GM21723 (cell line): Measurements from ENCODE around the gene PKNOX2.
A peak's percentile ranks its signal among the peaks of the same experiment; 100 is the strongest.

Experiments
- ATAC-seq: cut with Tn5 transposase; IDR thresholded peaks from one replicate; pipeline ENCODE4 v1.9.1; 2021; ENCODE audit warnings: mild to moderate bottlenecking, moderate library complexity; ENCODE audit not compliant: unreplicated experiment

The PKNOX2 gene

GRCh38 chr11:125429807-125430678, 265.5 kb downstream of the PKNOX2 start:
- ATAC-seq, result no peak

DNA sequence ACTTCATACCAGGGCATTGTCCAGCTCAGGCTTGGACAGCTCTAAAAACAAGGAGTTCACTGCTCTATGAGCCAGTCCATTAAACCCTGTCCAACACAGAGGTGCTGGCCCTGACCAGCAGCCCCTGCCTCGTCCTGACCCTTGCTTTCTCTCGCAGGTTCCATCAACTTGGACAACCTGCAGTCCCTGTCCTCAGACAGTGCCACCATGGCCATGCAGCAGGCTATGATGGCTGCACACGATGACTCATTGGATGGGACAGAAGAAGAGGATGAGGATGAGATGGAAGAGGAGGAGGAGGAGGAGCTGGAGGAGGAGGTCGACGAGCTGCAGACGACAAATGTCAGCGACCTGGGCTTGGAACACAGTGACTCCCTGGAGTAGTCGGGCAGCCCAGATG, 266.5 kb downstream of the PKNOX2 start:
- ATAC-seq, result no peak

- ATAC-seq, result no peak
These were observed 266.9 kb downstream of the PKNOX2 start for GRCh38 chr11:125431481-125431880.

DNA sequence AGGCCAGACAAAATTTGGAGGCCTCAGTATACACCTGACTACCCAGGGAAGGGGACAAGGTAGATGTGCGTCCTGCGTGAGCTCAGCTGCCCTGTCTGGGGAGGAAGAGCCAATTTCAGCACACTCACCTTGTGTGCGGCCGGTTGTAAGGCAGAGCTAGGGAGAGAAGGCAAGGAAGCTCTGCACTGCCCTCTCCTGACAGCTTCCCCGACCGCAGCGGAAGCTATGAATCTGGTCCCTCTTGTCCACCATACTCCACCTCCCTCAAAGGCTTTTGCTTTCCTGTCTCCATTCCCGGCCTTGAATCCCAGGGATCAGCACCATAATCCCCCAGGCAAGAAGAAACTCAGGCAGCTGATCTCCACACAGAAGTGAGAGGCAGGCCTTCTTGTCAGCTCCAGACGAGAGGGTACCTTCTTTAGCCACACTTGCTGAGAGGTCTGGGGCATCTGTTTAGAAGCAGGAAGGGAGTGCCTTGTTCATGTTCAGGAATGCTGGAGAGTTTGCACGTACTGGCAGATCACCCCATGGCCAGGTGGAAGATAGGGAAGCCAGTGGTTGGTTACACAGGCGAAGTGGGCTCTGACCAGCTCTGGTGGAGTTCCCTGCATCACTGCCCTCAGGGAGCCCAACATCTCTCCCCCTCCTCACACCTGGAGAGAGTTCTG, 269.0 kb downstream of the PKNOX2 start:
- peak; percentile 73 for ATAC-seq

- no peak for ATAC-seq
These were observed 271.1 kb downstream of the PKNOX2 start for GRCh38 chr11:125435461-125436238.

GRCh38 chr11:125441648-125442410, 277.3 kb downstream of the PKNOX2 start:
- ATAC-seq, result no peak

DNA sequence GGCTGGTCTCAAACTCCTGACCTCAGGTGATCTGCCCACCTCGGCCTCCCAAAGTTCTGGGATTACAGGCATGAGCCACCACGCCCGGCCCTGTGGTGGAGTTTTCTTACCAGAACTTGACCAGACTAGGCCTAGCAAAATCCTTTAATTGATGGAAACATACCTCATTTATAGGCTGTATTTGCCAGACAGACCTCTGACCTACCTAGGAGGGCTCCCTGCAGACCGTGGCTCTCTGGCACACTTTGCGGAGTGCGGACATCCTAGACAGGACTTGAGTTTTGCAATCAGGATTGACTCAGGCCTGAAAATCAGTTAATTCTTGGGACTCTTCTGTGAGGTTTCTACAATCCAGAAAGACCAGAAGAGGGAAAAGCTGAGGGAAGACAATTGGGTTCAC, 278.4 kb downstream of the PKNOX2 start:
- ATAC-seq, result no peak

- no peak for ATAC-seq
These were observed 279.3 kb downstream of the PKNOX2 start for GRCh38 chr11:125443767-125444311.

- no peak for ATAC-seq
These were observed 281.2 kb downstream of the PKNOX2 start for GRCh38 chr11:125445731-125446130.

DNA sequence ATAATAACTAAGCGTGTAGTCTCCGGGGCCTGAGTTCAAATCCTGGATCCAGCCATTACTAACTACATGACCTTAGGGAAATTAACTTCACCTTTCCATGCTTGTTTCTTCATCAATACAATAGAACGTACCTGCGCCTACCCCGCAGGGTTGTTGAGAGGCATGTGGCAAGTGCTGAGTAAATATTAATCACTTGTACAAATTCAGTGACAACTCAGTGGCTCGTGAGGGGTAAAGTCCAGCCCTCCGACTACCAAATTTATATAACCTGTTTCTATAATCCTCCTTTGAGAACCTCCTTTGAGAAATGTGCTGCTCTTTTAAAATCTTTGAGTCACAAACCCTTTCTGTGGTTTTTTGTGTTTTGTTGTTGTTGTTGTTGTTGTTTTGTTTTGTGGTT, 281.7 kb downstream of the PKNOX2 start:
- no peak for ATAC-seq

- no peak for ATAC-seq
These were observed 283.2 kb downstream of the PKNOX2 start for GRCh38 chr11:125447721-125448120.

GRCh38 chr11:125448136-125448535, 283.6 kb downstream of the PKNOX2 start:
- ATAC-seq, result no peak

GRCh38 chr11:125449565-125449964, 285.0 kb downstream of the PKNOX2 start:
- no peak for ATAC-seq

GRCh38 chr11:125451400-125452124, 287.0 kb downstream of the PKNOX2 start:
- ATAC-seq, result no peak

- ATAC-seq, result no peak
These were observed 287.5 kb downstream of the PKNOX2 start for GRCh38 chr11:125452125-125452470.

DNA sequence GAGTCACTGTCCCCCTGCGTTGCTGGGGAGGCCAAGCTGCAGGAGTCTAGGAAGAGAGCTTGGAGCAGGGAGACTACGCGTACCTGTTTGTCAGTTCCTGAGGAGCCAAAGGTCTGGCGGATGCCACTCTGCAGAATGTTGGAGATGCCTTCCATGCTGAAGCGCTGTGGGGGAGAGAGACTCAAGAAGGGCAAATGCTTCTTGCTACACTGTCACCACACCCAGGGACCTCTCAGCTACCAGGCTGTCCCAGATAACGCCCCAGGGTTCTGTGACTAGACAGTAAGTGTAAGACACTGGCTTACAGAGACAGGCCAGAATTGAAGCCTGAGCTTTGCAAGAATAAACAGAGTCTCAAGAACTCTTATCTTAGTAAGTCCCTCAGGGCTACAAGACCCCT, 289.5 kb downstream of the PKNOX2 start:
- ATAC-seq, result no peak

DNA sequence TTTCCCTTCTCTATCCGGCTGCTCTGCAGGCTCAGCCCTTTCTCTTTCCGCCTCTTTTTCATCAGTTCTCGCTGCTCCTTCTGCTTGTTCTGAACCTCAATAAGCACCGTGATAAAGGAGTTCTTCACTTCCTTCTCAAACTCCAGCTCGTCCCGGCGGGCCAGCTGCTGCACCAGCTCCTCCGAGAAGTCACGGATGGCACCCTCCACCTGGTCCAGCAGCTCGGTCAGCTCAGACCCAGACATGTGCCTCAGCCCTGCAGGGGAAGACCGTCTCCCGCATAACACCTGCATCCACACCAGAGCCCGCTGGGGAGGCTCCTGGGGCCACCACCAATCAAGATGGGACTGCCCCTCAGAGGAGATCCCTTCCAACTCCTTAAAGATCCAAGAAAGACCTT, 291.3 kb downstream of the PKNOX2 start:
- no peak for ATAC-seq

DNA sequence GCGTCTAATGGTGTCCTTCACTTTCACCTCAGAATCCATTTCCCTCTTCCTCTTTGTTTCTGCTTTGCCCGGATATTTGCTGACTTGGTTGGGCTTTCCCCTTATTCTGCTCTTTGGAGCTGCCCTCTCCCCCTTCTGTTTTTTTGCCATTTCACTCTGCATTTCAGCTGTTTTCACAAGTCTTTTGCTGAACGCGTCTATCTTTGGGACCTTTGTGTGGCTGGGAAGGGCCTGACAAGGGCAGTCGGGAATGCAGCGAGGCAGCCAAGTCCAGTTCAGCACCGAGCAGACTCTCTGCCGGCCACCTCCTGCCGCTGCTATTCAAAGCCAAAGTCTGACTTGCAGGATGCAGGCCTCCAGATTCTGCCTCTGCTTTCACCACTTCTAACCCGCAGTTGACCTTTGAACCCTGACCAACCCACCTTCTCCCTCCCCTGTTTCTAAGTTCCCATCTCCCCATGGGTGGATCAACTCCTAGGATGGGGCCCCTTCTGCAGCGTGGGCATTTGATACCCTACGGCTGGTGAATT, 293.3 kb downstream of the PKNOX2 start:
- ATAC-seq, result no peak

GRCh38 chr11:125460275-125460674, 295.7 kb downstream of the PKNOX2 start:
- ATAC-seq, result no peak
